ENCODE measurements around the gene TAOK1. TPM values are rescaled to one million over a fixed set of nuclear protein-coding genes. Genes with fewer than 3 reads are reported as not detected.

Gene TAOK1
- total and polyA plus RNA-seq, 9 of the 15 experiments (the other 6 are each of a cell fraction or from before 2014, with no cell fraction given), result 3.2 to 33.1 (median 16.5) TPM

- TF ChIP-seq HNRNPL (IDR thresholded peaks at IDR 0.05; ENCODE audit: low read depth, low read length), result peak; percentile 86
- TF ChIP-seq THRA (IDR thresholded peaks at IDR 0.05), result no peak
- TF ChIP-seq HMGN3 (IDR thresholded peaks at IDR 0.05; ENCODE audit: borderline replicate concordance, extremely low read depth, insufficient read length, low read depth, low read length), result peak; percentile 59
- TF ChIP-seq VEZF1 (CRISPR knock-in tag; IDR thresholded peaks at IDR 0.05), result peak; percentile 99
- no peak for TF ChIP-seq E4F1 (CRISPR knock-in tag; IDR thresholded peaks at IDR 0.05; ENCODE audit: borderline replicate concordance)
- TF ChIP-seq RBM39 (optimal IDR thresholded peaks at IDR 0.05; ENCODE audit: low read depth, low read length), result peak; percentile 59
- no peak for TF ChIP-seq ZNF121 (CRISPR knock-in tag; conservative IDR thresholded peaks at IDR 0.05)
- peak; percentile 83 for TF ChIP-seq PCBP1 (IDR thresholded peaks at IDR 0.05; ENCODE audit: low read depth, low read length, poor library complexity, severe bottlenecking)
- TF ChIP-seq TRIM28 (IDR thresholded peaks at IDR 0.05), result no peak
- TF ChIP-seq ZNF124 (CRISPR knock-in tag; IDR thresholded peaks at IDR 0.05), result no peak
- TF ChIP-seq ZMIZ1 (IDR thresholded peaks at IDR 0.05; ENCODE audit: low read depth in 2 of 2, low read length in 2 of 2), result peak in 1 of 2 experiments; percentile 47; a peak in 1 of 4 replicates
- 0 out of 2 replicates have a peak, but pooled peaks have one; percentile 14 for TF ChIP-seq ESRRA (IDR thresholded peaks at IDR 0.05; ENCODE audit: borderline replicate concordance, low read depth)
- TF ChIP-seq NUFIP1 (IDR thresholded peaks at IDR 0.05; ENCODE audit: partially characterized antibody), result no peak
Measured at GRCh38 chr17:29389982-29390850, at the start of gene TAOK1 (continued).

Data from K562 (cell line).